IPS-18a (cell line): ENCODE measurements around the gene TOR1A.
"Not testable (repeated sequence)": the region's sequence is repeated elsewhere in the genome, so short reads cannot be mapped to it uniquely, and the experiment has no call there.

Experiments
- H3K27ac ChIP-seq: one replicate; pipeline ENCODE4 v1.5.1; 2013; ENCODE audit warnings: low read length
- H3K27me3 ChIP-seq: one replicate; pipeline ENCODE4 v1.6.1; 2013; ENCODE audit warnings: mild to moderate bottlenecking, low read length; ENCODE audit not compliant: control insufficient read depth, insufficient read depth
- H3K36me3 ChIP-seq: one replicate; pipeline ENCODE4 v1.6.1; 2013; ENCODE audit warnings: low read depth, low read length; ENCODE audit not compliant: control insufficient read depth
- H3K4me1 ChIP-seq: one replicate; pipeline ENCODE4 v1.6.1; 2013; ENCODE audit warnings: low read depth, low read length; ENCODE audit not compliant: control insufficient read depth
- H3K4me3 ChIP-seq: one replicate; pipeline ENCODE4 v1.5.1; 2013; ENCODE audit warnings: low read length
- H3K9ac ChIP-seq: one replicate; pipeline ENCODE4 v1.6.1; 2013; ENCODE audit warnings: mild to moderate bottlenecking, low read length, moderate library complexity
- H3K9me3 ChIP-seq: one replicate; pipeline ENCODE4 v1.6.1; 2013; ENCODE audit warnings: low read depth, low read length; ENCODE audit not compliant: control insufficient read depth

Gene TOR1A

GRCh38 chr9:129786481-129786880 is 37.5 kb downstream of the TOR1A start:
- no peaks in the 10 kb centered on the region for H3K4me1 ChIP-seq
- no peaks in the 10 kb centered on the region for H3K36me3 ChIP-seq
- H3K27me3 ChIP-seq = no peaks in the 10 kb centered on the region
- H3K4me3 ChIP-seq = no peak overlapping the region
- no peak overlapping the region for H3K27ac ChIP-seq
- no peaks in the 10 kb centered on the region for H3K9me3 ChIP-seq
- no peak overlapping the region for H3K9ac ChIP-seq

GRCh38 chr9:129785866-129786265 is 38.1 kb downstream of the TOR1A start:
- H3K9ac ChIP-seq = no peak overlapping the region
- H3K9me3 ChIP-seq = no peaks in the 10 kb centered on the region
- no peak overlapping the region for H3K27ac ChIP-seq
- H3K4me1 ChIP-seq = no peaks in the 10 kb centered on the region
- H3K36me3 ChIP-seq = no peaks in the 10 kb centered on the region
- no peak overlapping the region for H3K4me3 ChIP-seq
- no peaks in the 10 kb centered on the region for H3K27me3 ChIP-seq

GRCh38 chr9:129784970-129785369 is 39.0 kb downstream of the TOR1A start:
- H3K9me3 ChIP-seq, H3K4me1 ChIP-seq, H3K36me3 ChIP-seq, H3K9ac ChIP-seq, H3K27ac ChIP-seq, H3K27me3 ChIP-seq, H3K4me3 ChIP-seq: not testable (repeated sequence)

GRCh38 chr9:129783516-129784361 is 40.2 kb downstream of the TOR1A start:
- Histone ChIP-seq H3K36me3 (no peaks in the 10 kb centered on the region), H3K4me3 (no peak overlapping the region), H3K9me3 (no peaks in the 10 kb centered on the region), H3K27me3 (no peaks in the 10 kb centered on the region), H3K9ac (no peak overlapping the region), H3K4me1 (no peaks in the 10 kb centered on the region), H3K27ac (no peak overlapping the region)

- H3K4me1 ChIP-seq = no peaks in the 10 kb centered on the region
- H3K9me3 ChIP-seq = no peaks in the 10 kb centered on the region
- H3K9ac ChIP-seq = no peak overlapping the region
- H3K27ac ChIP-seq = no peak overlapping the region
- H3K27me3 ChIP-seq = no peaks in the 10 kb centered on the region
- no peak overlapping the region for H3K4me3 ChIP-seq
- H3K36me3 ChIP-seq = no peaks in the 10 kb centered on the region
These were observed 42.0 kb downstream of the TOR1A start for GRCh38 chr9:129781981-129782380.

- no peaks in the 10 kb centered on the region for H3K9me3 ChIP-seq
- no peaks in the 10 kb centered on the region for H3K27me3 ChIP-seq
- no peak overlapping the region for H3K9ac ChIP-seq
- no peak overlapping the region for H3K4me3 ChIP-seq
- H3K27ac ChIP-seq = no peak overlapping the region
- H3K36me3 ChIP-seq = no peaks in the 10 kb centered on the region
- H3K4me1 ChIP-seq = peaks cover 5% of the 10 kb centered on the region
These were observed 42.8 kb downstream of the TOR1A start for GRCh38 chr9:129781131-129781530.

GRCh38 chr9:129779560-129780190 is 44.3 kb downstream of the TOR1A start:
- no peak overlapping the region for H3K4me3 ChIP-seq
- H3K27me3 ChIP-seq = no peaks in the 10 kb centered on the region
- H3K4me1 ChIP-seq = peaks cover 5% of the 10 kb centered on the region
- no peak overlapping the region for H3K9ac ChIP-seq
- no peaks in the 10 kb centered on the region for H3K36me3 ChIP-seq
- H3K9me3 ChIP-seq = no peaks in the 10 kb centered on the region
- H3K27ac ChIP-seq = no peak overlapping the region

GRCh38 chr9:129778469-129778868 is 45.5 kb downstream of the TOR1A start:
- H3K4me3 ChIP-seq = no peak overlapping the region
- H3K27ac ChIP-seq = no peak overlapping the region

GRCh38 chr9:129777769-129778130 is 46.2 kb downstream of the TOR1A start:
- Histone ChIP-seq H3K27ac (no peak overlapping the region), H3K4me1 (peaks cover 5% of the 10 kb centered on the region), H3K27me3 (no peaks in the 10 kb centered on the region), H3K9me3 (no peaks in the 10 kb centered on the region), H3K4me3 (no peak overlapping the region), H3K36me3 (no peaks in the 10 kb centered on the region), H3K9ac (no peak overlapping the region)

More at GRCh38 chr9:129778469-129778868, 45.5 kb downstream of the TOR1A start:
- no peaks in the 10 kb centered on the region for H3K9me3 ChIP-seq
- no peak overlapping the region for H3K9ac ChIP-seq
- H3K36me3 ChIP-seq = no peaks in the 10 kb centered on the region
- H3K27me3 ChIP-seq = no peaks in the 10 kb centered on the region
- peaks cover 5% of the 10 kb centered on the region for H3K4me1 ChIP-seq

- Histone ChIP-seq H3K4me3 (no peak overlapping the region), H3K27ac (no peak overlapping the region), H3K4me1 (peaks cover 5% of the 10 kb centered on the region), H3K27me3 (no peaks in the 10 kb centered on the region), H3K9me3 (no peaks in the 10 kb centered on the region), H3K9ac (no peak overlapping the region), H3K36me3 (no peaks in the 10 kb centered on the region)
These were observed 46.8 kb downstream of the TOR1A start for GRCh38 chr9:129776938-129777768.

GRCh38 chr9:129776566-129776937 is 47.4 kb downstream of the TOR1A start:
- no peaks in the 10 kb centered on the region for H3K36me3 ChIP-seq
- no peaks in the 10 kb centered on the region for H3K27me3 ChIP-seq
- no peaks in the 10 kb centered on the region for H3K9me3 ChIP-seq
- no peak overlapping the region for H3K27ac ChIP-seq
- peaks cover 5% of the 10 kb centered on the region for H3K4me1 ChIP-seq
- H3K9ac ChIP-seq = no peak overlapping the region
- no peak overlapping the region for H3K4me3 ChIP-seq
